ENCODE results near the gene CSH2. TPM values are rescaled to one million over a fixed set of nuclear protein-coding genes. Genes with fewer than 3 reads are reported as not detected.
"Not testable (repeated sequence)": the region's sequence is repeated elsewhere in the genome, so short reads cannot be mapped to it uniquely, and the experiment has no call there.

Gene CSH2
- total RNA-seq, result not detected
- polyA plus RNA-seq, result not detected

DNA sequence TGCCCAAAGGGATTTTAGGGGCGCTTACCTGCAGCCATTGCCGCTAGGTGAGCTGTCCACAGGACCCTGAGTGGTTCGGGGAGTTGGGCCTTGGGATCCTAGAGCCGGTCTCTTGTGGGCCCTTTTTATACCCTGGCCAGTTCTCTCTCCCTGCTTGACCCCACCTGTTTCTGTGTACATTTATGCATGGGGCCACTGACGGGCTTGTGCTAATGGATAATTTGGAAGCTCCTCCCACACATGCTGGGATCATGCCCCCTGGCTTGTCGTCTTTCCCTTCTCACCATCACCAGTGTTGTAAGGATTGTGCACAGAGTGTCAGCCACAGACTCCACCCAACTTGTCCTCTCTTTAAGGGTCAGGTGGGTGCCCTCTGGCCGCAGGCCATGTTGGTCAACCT, at the start of gene CSH2:
Gene CSH2, minus strand, starts transcription at position 101 of the 400 bp plus-strand sequence. Its CDS starts 63 bp downstream, at position 38.
- FAIRE-seq; H3K9me3 ChIP-seq; H3K4me1 ChIP-seq; H3K4me3 ChIP-seq; H3K27ac ChIP-seq; intact Hi-C loops (cut with DNase I); DNase-seq; ATAC-seq; H3K27me3 ChIP-seq; H3K36me3 ChIP-seq: not testable (repeated sequence)
- WGBS, 2 donors, result 67 to 80% methylated on average over 5 to 7 of the region's 7 CpGs

DNA sequence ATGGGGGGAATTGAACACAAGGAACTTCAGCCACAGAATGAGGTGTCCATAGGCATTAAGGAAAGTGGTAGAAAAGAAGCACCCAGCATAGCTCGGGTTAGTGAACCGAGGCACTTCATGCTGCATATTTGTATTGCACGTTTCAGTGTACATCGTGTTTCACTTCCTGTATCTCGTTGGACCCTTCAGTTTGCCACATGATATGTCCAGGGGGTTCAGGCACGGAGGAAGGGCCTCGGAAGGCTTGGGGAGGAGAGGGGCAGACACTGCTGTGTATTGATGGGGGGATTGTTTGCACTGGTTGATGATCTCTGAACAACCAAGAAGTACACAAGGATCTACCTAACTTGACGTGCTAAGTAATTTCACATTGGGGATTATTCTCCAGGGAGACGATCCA, 48.9 kb upstream of the CSH2 start:
- intact Hi-C loops (cut with DNase I); FAIRE-seq: not testable (repeated sequence)
- DNase-seq, result peak in 1 of 6 donors; percentile 7

DNA sequence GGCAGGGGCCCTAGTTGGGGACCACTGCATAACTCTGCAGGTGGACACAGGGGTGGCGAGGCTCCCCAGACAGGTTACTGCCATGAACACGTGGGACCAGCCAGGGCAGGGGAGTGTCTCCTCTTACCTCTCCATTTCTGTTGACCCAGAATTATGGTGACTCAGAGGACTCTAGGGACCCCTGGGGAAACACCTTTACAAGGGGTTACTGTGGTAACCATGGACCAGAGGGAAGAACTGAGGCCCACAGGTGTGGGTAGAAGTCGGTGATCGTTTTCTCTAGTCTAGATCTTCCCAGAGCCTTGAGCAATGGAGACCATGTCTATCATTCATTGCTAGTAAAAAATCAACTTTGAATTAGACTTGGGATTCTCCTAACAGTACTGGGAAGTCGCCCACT, 47.3 kb upstream of the CSH2 start:
- H3K27ac ChIP-seq; H3K9me3 ChIP-seq; H3K4me1 ChIP-seq; H3K27me3 ChIP-seq; FAIRE-seq; H3K4me3 ChIP-seq; H3K36me3 ChIP-seq; ATAC-seq; intact Hi-C loops (cut with DNase I): not testable (repeated sequence)
- DNase-seq, result peak in 1 of 6 donors; percentile 26
- WGBS, 2 donors, result 68 to 78% methylated on average over 5 of the region's 5 CpGs

More for the DNA sequence above, 48.9 kb upstream of the CSH2 start:
- not testable (repeated sequence) for H3K27ac ChIP-seq, ATAC-seq, H3K27me3 ChIP-seq, H3K4me1 ChIP-seq, H3K4me3 ChIP-seq, H3K36me3 ChIP-seq, H3K9me3 ChIP-seq
- 62 to 64% methylated on average over 9 of the region's 9 CpGs for WGBS, 2 donors

DNA sequence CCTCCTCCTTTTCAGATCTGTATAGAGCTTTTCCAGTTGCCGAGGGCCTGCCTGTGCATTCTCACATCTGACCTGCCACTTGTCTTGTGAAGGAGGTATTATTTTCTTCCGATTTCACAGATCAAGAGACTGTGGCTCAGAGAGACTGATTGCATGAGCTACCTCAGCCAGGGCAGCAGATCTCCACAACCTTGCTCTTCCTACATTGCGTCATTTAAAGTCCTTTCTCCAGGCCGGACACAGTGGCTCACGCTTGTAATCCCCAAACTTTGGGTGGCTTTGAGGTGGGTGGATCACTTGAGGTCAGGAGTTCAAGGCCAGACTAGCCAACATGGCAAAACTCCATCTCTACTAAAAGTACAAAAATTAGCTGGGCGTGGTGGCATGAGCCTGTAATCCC, 46.6 kb upstream of the CSH2 start:
- intact Hi-C loops (cut with DNase I); ATAC-seq; H3K4me3 ChIP-seq; H3K4me1 ChIP-seq; FAIRE-seq; H3K27me3 ChIP-seq; DNase-seq; H3K27ac ChIP-seq; H3K36me3 ChIP-seq; H3K9me3 ChIP-seq: not testable (repeated sequence)
- WGBS, 2 donors, result 82 to 94% methylated on average over 6 of the region's 6 CpGs

- intact Hi-C loops (cut with DNase I), result loop anchor here in 2 of 3 donors (10.0 kb wide), 2 partner anchors 215 to 365 kb away; partner anchors contain the start of gene ERN1 (in 2 of the 2)
- H3K4me3 ChIP-seq, result no peak overlapping the region
- H3K9me3 ChIP-seq, result no peaks in the 10 kb centered on the region
- DNase-seq (peak in 4 of 6 donors; percentile 28 to 66 (median 44)), ATAC-seq (peak; percentile 78 to 93 (median 92)), FAIRE-seq (no peak)
- no peaks in the 10 kb centered on the region for H3K36me3 ChIP-seq
- H3K27ac ChIP-seq, result no peak overlapping the region
- no peaks in the 10 kb centered on the region for H3K4me1 ChIP-seq
- WGBS, 2 donors, result 28 to 39% methylated on average over 8 of the region's 8 CpGs
- H3K27me3 ChIP-seq, result no peaks in the 10 kb centered on the region
- TF ChIP-seq CTCF (IDR thresholded peaks at IDR 0.05), result peak; percentile 87 to 96 (median 90)
These were observed 45.8 kb upstream of the CSH2 start for GRCh38 chr17:63919311-63919723.

- 38% methylated on average over 10 of the region's 10 CpGs for WGBS, 2 donors
- H3K27ac ChIP-seq, DNase-seq, H3K4me3 ChIP-seq, H3K9me3 ChIP-seq, H3K36me3 ChIP-seq, H3K27me3 ChIP-seq, ATAC-seq, H3K4me1 ChIP-seq, FAIRE-seq: not testable (repeated sequence)
- intact Hi-C loops (cut with DNase I), result loop anchor here in 2 of 3 donors (10.0 kb wide), 2 partner anchors 216 to 366 kb away; partner anchors contain the start of gene ERN1 (in 2 of the 2)
These were observed 45.4 kb upstream of the CSH2 start, which contains the start of gene GH1 for GRCh38 chr17:63918789-63919305. TSS of gene GH1 (minus strand) at chr17:63918839. CDS start at chr17:63918776, 63 bp downstream.

DNA sequence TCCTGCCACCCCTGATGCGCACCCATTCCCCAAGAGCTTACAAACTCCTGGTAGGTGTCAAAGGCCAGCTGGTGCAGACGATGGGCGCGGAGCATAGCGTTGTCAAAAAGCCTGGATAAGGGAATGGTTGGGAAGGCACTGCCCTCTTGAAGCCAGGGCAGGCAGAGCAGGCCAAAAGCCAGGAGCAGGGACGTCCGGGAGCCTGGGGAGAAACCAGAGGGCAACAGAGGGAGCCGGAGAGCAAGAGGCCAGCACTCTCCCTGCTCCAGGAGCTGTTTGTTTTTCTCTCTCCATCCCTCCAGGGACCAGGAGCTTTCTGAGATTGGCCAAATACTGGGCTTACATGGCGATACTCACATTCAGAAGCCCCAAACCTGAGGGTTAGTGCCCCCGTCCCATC, 44.8 kb upstream of the CSH2 start:
- FAIRE-seq, result no peak
- TF ChIP-seq CTCF (IDR thresholded peaks at IDR 0.05), result no peak
- Histone ChIP-seq H3K27me3 (no peaks in the 10 kb centered on the region), H3K36me3 (no peaks in the 10 kb centered on the region), H3K9me3 (no peaks in the 10 kb centered on the region), H3K4me3 (no peak overlapping the region), H3K4me1 (no peaks in the 10 kb centered on the region), H3K27ac (no peak overlapping the region)
- ATAC-seq, result no peak
- intact Hi-C loops (cut with DNase I), result loop anchor here in 2 of 3 donors (10.0 kb wide), 2 partner anchors 216 to 366 kb away; partner anchors contain the start of gene ERN1 (in 2 of the 2)
- 53 to 60% methylated on average over 10 of the region's 10 CpGs for WGBS, 2 donors
- DNase-seq, result no peak
